Stimulated activated memory B cell treated with anti-CD40 and anti-IgM and Interleukin-4, amounts not matched to agents 10 μg/mL and 1 μg/mL and 100 μg/mL, for 72 hours (primary cell): ENCODE measurements around the gene PSTPIP1.

Experiments
- ATAC-seq: fragments of 150-1000 bp; cut with Tn5 transposase; 2 replicates; pipeline ENCODE4 v1.10.0; 2021
- H3K27ac Mint-ChIP-seq: one replicate; pipeline ENCODE4 v1.8.0; 2022; ENCODE audit warnings: mild to moderate bottlenecking, mixed read lengths
- H3K27me3 Mint-ChIP-seq: one replicate; pipeline ENCODE4 v1.8.0; 2022; ENCODE audit warnings: mixed read lengths
- H3K36me3 Mint-ChIP-seq: one replicate; pipeline ENCODE4 v1.8.0; 2022; ENCODE audit warnings: mixed read lengths
- H3K4me1 Mint-ChIP-seq: one replicate; pipeline ENCODE4 v1.8.0; 2022; ENCODE audit warnings: mixed read lengths
- H3K4me3 Mint-ChIP-seq: one replicate; pipeline ENCODE4 v1.8.0; 2022; ENCODE audit warnings: mild to moderate bottlenecking, moderate library complexity, mixed read lengths
- H3K9me3 Mint-ChIP-seq: one replicate; pipeline ENCODE4 v1.8.0; 2022; ENCODE audit warnings: mixed read lengths

The PSTPIP1 gene

DNA sequence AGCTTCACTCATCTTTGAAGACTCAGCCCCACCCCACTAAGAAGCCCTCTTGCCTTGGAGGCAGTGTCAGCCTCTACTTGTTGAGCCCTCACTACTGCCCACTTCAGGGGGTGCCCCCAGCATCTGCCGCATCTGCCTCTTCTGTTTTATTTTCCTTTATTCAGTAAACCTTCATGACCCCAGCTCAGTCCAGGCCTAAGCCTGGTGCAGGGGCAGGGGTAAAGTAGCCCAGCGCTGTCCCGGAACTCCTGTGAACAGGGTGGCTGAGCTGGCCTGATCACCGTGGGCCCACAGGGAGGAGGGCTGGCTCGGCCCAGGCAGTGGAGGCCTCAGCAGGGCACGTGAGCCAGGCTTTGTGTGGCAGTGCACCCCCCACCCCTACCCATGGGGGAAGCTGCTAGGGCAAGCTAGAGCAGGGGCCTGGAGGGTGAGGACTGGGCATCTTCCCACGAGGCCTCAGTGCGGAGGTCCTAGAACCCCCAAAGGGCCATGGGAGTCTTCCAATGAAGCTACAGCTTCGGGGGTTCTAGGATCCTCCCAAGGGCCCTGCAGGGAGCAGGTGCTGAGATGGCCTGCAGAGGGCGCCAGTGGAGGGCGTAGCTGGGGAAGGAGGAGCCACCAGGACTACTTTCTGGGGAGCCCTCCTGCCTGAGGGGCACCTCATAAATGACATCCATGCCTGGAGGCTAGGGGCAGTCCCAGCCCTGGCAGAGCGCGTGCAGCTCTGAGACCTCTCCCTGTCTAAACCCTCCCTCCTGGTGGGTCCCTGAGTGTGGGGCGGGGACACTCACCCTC lies 40.0 kb downstream of the PSTPIP1 start:
- Mint-ChIP-seq H3K4me1 (peaks cover 37% of the 10 kb centered on the region), H3K27ac (peak overlapping the region; percentile 31), H3K9me3 (no peaks in the 10 kb centered on the region), H3K4me3 (no peak overlapping the region), H3K27me3 (no peaks in the 10 kb centered on the region), H3K36me3 (peaks cover 22% of the 10 kb centered on the region)
- peak; percentile 12 for ATAC-seq

DNA sequence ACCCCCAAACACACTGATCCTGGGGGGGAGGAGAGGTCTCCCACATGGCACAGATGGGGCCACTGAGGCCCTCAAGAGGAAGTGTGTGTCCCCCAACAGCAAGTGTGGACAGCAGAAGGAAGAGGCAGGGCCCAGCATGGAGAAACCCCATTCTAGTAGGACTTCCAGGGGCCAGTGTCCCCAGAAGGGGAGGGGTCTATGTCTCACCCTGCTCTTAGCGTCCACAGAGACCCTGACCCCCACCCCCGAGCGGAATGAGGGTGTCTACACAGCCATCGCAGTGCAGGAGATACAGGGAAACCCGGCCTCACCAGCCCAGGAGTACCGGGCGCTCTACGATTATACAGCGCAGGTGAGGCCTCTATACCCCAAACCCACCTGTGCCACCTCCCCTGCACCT lies 40.7 kb downstream of the PSTPIP1 start:
- Mint-ChIP-seq H3K27ac (peak overlapping the region; percentile 65), H3K27me3 (no peaks in the 10 kb centered on the region), H3K4me3 (no peak overlapping the region), H3K9me3 (no peaks in the 10 kb centered on the region), H3K4me1 (peaks cover 34% of the 10 kb centered on the region), H3K36me3 (peaks cover 25% of the 10 kb centered on the region)
- no peak for ATAC-seq

DNA sequence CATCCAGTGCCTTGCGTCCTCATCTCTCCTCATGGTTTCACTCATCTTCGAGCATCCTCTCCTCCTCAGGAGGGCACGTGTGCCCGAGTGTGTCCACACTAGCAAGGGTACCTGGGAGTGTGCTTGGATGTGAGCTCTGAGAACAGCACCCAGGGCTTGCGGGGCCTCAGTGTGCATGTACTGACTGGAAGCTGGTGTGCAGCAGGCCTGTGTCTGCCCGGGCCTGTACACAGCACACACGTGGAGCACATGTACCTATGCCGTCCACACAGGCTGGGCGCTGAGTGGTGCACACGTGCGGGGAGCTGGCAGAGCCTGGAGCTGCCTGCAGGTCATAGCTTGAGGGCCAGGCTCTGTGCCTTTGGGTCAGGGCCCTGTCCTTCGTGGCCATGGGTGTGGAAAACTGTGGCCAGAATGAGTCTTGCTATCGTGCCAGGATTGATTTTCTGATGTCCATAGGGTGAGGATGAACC lies 41.1 kb downstream of the PSTPIP1 start:
- H3K4me1 Mint-ChIP-seq, result peaks cover 37% of the 10 kb centered on the region
- H3K27me3 Mint-ChIP-seq, result no peaks in the 10 kb centered on the region
- ATAC-seq, result no peak
- H3K36me3 Mint-ChIP-seq, result peaks cover 29% of the 10 kb centered on the region
- no peaks in the 10 kb centered on the region for H3K9me3 Mint-ChIP-seq
- peak overlapping the region; percentile 65 for H3K27ac Mint-ChIP-seq
- no peak overlapping the region for H3K4me3 Mint-ChIP-seq

DNA sequence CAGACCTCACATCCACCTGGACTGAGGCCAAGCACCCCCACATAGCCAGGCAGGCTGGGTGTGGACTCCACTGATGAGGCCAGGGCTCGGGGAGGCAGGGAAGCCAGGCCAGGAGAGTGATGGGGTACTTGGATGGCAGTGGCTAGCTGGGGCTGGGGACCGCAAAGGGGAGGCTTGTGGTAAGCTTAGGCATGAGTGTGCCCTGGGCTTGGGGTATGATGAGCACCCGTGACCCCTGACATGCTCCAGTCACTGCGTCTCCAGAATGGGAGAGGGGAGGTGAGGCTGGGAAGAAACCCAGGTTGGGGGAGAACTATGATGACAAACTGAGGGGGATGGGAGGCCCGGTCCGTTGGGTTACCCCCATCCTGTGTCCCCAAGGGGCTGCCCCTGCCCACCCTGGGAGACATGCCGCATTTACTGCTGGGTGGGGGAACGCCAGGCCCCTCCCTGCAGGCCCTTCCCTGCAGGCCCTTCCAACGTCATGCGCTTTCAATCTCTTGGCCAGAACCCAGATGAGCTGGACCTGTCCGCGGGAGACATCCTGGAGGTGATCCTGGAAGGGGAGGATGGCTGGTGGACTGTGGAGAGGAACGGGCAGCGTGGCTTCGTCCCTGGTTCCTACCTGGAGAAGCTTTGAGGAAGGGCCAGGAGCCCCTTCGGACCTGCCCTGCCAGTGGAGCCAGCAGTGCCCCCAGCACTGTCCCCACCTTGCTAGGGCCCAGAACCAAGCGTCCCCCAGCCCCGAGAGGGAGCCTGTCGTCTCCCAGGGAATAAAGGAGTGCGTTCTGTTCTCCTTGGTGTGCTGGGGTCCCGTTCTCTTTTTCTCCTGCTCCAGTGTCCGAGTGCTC lies 41.8 kb downstream of the PSTPIP1 start:
- peak overlapping the region; percentile 14 for H3K4me3 Mint-ChIP-seq

DNA sequence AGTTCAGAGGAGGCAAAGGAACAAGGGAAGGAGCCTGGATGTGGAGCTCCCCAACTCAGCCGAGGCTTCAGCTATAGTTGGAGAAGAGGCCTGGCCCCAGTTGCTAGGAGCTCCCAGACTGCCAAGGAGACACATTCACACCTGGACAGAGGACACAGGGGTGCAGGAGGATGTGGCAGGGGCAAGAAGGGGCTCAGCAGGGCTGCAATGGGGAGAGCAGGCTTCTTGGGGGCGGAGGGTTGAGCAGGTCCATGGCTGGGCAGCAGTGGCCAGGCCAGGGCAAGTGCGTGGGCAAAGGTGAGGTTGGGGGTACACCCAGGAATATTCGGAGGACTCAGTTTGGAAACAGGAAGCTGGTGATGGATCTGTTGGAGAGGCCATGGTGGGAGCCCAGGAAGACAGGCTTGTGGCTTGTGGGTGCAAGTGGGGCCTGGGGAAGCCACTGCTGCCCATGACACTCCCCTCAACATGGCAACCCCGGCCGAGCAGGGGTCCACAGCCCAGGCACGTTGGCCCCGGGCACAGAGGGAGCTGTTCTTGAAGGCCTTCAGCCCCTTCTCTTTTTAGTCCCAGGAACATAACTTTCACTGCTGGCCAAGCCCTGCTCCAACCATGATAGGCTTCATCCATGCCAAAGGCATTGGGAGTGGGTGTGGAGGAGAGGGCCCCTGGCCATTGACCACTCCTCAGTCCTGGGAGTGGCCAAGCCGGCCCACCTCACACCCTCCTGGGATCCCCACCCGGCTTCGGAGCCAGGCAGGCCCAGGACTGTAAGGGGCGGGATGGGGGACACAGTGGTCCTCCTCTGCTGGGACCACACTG lies 42.7 kb downstream of the PSTPIP1 start:
- Mint-ChIP-seq H3K9me3 (no peaks in the 10 kb centered on the region), H3K36me3 (peaks cover 41% of the 10 kb centered on the region), H3K4me1 (peaks cover 41% of the 10 kb centered on the region), H3K27ac (peak overlapping the region; percentile 65), H3K4me3 (peak overlapping the region; percentile 14), H3K27me3 (no peaks in the 10 kb centered on the region)
- no peak for ATAC-seq

More for the DNA sequence above, 41.8 kb downstream of the PSTPIP1 start:
- peaks cover 33% of the 10 kb centered on the region for H3K36me3 Mint-ChIP-seq
- H3K27me3 Mint-ChIP-seq, result no peaks in the 10 kb centered on the region
- H3K27ac Mint-ChIP-seq, result peak overlapping the region; percentile 65
- ATAC-seq, result no peak
- peaks cover 37% of the 10 kb centered on the region for H3K4me1 Mint-ChIP-seq
- no peaks in the 10 kb centered on the region for H3K9me3 Mint-ChIP-seq

DNA sequence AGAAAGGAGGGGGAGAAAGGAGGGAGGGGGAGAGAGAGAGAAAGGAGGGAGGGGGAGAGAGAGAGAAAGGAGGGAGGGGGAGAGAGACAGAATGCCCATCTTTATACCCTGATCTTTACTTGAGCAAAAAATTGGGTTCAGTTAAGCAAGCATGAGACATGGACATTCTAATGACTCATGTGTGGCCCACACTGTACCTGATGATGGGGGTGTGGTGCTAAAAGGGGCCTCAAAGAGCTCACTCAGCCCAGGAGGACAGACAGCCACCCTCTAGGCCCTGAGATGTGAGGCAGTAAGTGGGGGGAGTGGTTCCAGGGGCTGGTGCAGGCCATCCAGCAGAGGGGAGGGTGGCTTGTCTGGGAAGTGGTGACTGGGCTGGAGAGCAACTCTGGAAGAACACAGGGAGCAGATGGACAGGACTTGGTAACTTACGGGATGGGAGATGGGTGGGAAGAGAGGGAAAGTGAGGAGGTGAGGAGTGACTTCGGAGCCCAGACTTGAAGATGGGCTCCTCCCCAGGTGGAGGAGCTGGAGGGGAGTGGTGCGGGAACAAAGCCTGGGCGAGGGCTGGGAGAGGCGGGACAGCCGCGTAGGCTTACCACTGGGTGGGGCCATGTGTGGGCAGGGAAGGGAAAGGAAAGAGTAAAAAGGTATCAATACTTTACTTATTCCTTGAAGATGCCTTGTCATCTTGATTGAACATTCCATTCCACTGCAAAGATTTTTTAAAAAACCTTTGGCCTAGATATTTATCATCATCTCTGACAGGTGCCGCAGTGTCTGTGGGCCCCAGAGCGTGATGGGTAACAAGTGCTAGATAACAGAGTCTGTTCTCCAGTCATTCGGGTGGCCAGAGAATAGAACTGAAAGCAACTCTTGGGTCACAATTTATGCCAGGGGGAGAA lies 43.6 kb downstream of the PSTPIP1 start:
- Mint-ChIP-seq H3K4me3 (no peak overlapping the region), H3K27me3 (no peaks in the 10 kb centered on the region), H3K9me3 (no peaks in the 10 kb centered on the region), H3K4me1 (peaks cover 49% of the 10 kb centered on the region), H3K36me3 (peaks cover 51% of the 10 kb centered on the region), H3K27ac (peak overlapping the region; percentile 65)
- ATAC-seq, result no peak

DNA sequence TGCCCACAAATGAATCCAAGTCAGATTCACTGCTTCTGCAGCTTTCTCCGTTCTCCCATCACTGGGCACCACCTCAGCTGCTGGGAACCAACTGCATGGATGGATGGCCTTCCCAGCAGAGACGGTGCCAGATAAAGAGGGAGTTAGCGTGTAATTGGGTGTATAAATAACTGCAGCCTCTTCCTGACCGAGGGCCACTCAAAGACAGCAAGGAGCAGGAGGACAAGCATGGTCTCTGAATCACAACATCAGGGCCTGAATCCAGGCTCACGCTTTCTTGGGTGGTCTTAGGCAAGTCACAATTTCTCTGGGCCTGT lies 44.2 kb downstream of the PSTPIP1 start:
- Mint-ChIP-seq H3K9me3 (no peaks in the 10 kb centered on the region), H3K4me1 (peaks cover 55% of the 10 kb centered on the region), H3K36me3 (peaks cover 55% of the 10 kb centered on the region), H3K27me3 (no peaks in the 10 kb centered on the region), H3K27ac (no peak overlapping the region), H3K4me3 (no peak overlapping the region)
- no peak for ATAC-seq

DNA sequence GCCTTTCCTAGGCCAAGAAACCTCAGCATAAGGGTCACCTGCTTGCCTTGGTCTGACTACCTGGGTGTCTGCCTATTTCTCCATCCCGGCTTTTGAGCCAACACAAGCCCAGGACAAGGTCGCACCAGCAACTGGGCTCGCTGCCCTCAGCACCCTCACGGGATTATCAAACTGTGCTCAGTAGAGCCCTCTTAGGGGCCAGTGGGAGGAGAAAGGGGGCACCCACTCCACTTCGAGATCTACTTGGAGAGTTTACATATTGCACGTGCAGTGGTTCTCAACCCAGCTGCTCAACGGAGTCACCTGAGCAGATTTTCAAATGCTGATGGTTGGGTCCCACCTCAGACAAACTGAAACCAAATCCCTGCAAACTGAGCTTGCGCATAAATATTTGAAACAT lies 44.9 kb downstream of the PSTPIP1 start:
- Mint-ChIP-seq H3K36me3 (peaks cover 60% of the 10 kb centered on the region), H3K27ac (no peak overlapping the region), H3K4me3 (no peak overlapping the region), H3K9me3 (no peaks in the 10 kb centered on the region), H3K4me1 (peaks cover 55% of the 10 kb centered on the region), H3K27me3 (no peaks in the 10 kb centered on the region)
- ATAC-seq, result no peak

DNA sequence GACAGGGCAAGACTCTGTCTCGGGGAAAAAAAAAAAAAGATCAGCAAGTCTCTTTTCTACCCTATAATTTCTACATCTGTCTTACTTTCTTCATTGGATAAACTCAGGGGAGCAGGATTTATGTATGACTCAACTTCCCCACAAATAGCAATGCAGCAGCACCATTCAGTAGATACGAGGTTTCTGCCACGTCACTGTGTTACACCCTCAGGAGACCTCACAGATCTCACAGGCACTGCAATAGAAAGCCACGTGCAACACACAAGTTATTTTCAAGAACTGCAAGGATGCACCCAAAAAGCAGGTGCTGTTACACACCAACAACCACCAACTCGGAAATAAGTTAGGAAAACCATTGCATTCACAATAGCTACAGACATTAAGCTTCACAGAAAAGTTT lies 45.7 kb downstream of the PSTPIP1 start:
- Mint-ChIP-seq H3K4me3 (no peak overlapping the region), H3K36me3 (peaks cover 69% of the 10 kb centered on the region), H3K4me1 (peaks cover 62% of the 10 kb centered on the region), H3K27me3 (no peaks in the 10 kb centered on the region), H3K9me3 (no peaks in the 10 kb centered on the region), H3K27ac (peak overlapping the region; percentile 60)
- peak; percentile 62 for ATAC-seq

DNA sequence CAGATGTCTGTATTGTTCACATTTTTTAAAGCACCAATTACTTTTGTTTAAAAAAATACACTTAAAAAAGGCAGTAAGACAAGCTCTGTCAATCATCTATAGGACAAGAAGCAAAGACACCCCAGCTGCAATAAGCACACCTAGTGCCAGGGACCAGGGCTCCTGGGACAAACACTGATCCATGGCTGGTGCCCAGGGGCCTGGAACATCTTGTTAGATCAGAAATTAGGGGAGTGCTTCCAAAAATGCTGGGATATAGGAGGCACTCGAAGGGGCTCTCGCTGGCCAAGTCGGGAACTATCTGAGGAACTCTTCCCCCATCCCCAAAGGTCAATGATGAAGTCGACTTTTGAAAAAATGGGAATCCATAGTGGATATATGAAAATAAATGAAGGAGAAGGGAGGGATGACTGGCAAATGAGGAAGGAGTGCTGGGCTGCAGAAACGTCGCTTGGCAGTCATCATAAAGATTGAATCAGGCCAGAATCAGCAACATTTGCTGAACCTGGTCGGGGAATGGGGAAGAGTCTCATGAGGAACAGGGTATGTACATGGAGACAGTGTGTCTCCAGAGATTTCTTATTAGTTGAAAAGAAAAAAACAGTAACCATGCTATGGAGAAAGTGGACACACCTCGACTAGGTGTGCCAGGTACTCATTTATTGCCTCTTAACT lies 47.5 kb downstream of the PSTPIP1 start:
- Mint-ChIP-seq H3K27me3 (no peaks in the 10 kb centered on the region), H3K4me3 (no peak overlapping the region), H3K4me1 (peaks cover 61% of the 10 kb centered on the region), H3K36me3 (peaks cover 70% of the 10 kb centered on the region), H3K9me3 (no peaks in the 10 kb centered on the region), H3K27ac (peak overlapping the region; percentile 68)
- ATAC-seq, result no peak

DNA sequence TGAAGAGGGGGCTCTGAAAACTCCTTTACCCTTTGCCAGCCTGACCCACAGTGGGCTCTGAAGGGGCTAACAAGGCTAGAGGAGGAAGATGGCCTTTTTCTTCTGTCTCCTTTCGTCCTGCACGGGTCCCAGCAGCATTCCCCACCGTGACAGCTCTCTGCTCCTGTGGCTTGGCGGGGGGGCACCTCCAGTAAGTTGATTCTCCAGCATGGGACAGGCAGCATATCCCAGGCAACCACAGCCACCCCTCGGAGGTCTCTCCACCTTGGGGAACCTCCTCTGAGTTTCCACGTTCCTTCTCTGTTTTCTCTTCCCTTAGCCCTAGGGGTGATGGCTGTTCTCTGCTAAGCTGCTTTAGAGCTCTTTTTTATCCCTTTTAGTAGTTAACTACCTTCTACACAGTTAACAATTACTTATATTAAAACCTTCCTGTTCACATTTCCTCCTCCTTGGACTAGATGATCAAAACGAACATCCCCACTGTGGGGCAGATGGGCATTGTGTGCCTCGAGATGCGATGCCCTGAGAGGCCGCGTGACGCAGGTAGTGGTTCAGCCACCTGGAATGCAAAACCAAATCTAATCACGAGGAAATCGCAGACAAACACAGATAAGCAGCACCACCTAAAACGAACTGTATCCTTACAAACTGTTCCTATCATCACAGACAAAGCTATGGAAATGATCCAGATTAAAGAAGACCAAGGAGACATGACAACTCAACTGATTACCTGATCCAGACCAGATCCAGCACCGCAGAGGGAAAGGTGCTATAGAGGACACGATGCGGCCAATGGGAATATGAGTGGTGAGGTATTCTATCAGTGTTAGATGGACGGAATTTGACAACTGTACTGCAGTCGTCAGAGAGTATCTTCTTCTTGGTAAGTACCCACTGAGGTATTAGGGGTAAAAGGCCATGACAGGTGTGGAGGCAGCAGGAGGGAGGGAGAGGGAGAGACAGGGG lies 48.3 kb downstream of the PSTPIP1 start:
- Mint-ChIP-seq H3K4me3 (no peak overlapping the region), H3K9me3 (no peaks in the 10 kb centered on the region), H3K27me3 (no peaks in the 10 kb centered on the region), H3K27ac (peak overlapping the region; percentile 68), H3K36me3 (peaks cover 64% of the 10 kb centered on the region), H3K4me1 (peaks cover 55% of the 10 kb centered on the region)
- ATAC-seq, result no peak

DNA sequence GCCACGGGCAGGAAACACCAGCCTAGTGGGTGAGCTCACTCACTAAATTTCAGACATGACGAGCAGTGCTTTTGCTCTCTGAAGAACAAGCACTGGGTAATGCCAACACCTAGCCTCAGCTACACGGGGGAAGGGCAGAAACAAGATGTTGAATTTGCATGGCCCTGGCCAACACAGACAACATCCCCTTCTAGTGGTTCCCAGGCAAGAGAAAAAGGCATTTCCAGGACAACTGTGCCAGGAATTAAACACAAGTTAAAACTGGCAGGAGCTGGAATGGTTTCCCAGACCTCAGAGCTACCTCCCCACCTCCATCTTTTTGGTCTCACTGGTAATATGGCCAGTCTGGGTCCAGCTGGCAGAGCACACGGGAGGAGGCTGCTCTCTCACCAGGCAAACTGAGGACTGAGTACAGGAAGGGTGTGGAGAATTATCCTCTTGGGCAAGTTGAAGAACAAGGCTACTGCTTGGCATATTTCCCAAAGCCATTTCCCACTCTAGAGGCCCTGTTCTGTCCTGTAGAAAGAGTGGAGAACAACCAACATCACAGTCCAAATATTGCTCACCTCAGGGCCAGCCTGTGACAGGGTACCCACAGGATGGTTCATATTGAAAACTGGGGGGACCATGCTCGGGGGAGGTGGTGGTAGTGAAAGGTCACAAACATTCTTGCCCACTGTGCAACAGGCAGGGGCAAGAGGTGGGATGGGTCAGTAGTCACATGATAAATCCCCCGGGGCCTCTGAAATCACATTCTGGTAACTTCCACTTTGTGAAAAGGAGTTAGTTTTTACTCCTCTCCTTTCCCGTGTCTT lies 49.5 kb downstream of the PSTPIP1 start:
- Mint-ChIP-seq H3K27me3 (no peaks in the 10 kb centered on the region), H3K9me3 (no peaks in the 10 kb centered on the region), H3K27ac (peak overlapping the region; percentile 68), H3K4me1 (peaks cover 55% of the 10 kb centered on the region), H3K36me3 (peaks cover 73% of the 10 kb centered on the region), H3K4me3 (no peak overlapping the region)
- ATAC-seq, result no peak
